Neural crest cell (in vitro differentiated cells): ENCODE results near the gene RTKN. TPM values are rescaled to one million over a fixed set of nuclear protein-coding genes. Genes with fewer than 3 reads are reported as not detected.
"Not testable (repeated sequence)": the region's sequence is repeated elsewhere in the genome, so short reads cannot be mapped to it uniquely, and the experiment has no call there.

Experiments used
- DNase-seq: peaks from one replicate; pipeline ENCODE4 v3.0.0; 2021; ENCODE audit warnings: low read depth, mixed read lengths, low spot score
- H3K27ac Mint-ChIP-seq: one replicate; pipeline ENCODE4 v1.8.0; 2021; ENCODE audit warnings: mild to moderate bottlenecking, mixed read lengths; ENCODE audit not compliant: unreplicated experiment
- H3K27me3 Mint-ChIP-seq: 2 replicates; pipeline ENCODE4 v1.8.0; 2021; ENCODE audit warnings: low read depth, mild to moderate bottlenecking, mixed read lengths
- H3K36me3 Mint-ChIP-seq: 2 replicates; pipeline ENCODE4 v1.8.0; 2021; ENCODE audit warnings: low read depth, mild to moderate bottlenecking, mixed read lengths
- H3K4me1 Mint-ChIP-seq: 2 replicates; pipeline ENCODE4 v1.8.0; 2021; ENCODE audit warnings: mixed read lengths
- H3K4me3 Mint-ChIP-seq: one replicate; pipeline ENCODE4 v1.8.0; 2021; ENCODE audit warnings: mild to moderate bottlenecking, mixed read lengths
- H3K9me3 Mint-ChIP-seq: 2 replicates; pipeline ENCODE4 v1.8.0; 2021; ENCODE audit warnings: mixed read lengths
- CTCF ChIP-seq: fragments of 200-600 bp; sonication (generic); conservative IDR thresholded peaks from 2 replicates; pipeline ENCODE4 v1.5.0; 2021; ENCODE audit warnings: antibody characterized with exemption, mild to moderate bottlenecking
- total RNA-seq: library from RNA; stranded (reverse); gene quantifications from 2 replicates; pipeline ENCODE4 v1.2.1, GENCODE V29; 2021

The RTKN gene
- total RNA-seq, 1 donor from 2014 or later: 62.0 TPM

GRCh38 chr2:74447230-74447999, 5.7 kb upstream of the RTKN start:
- TF ChIP-seq CTCF: no peak
- H3K36me3 Mint-ChIP-seq: no peaks in the 10 kb centered on the region
- DNase-seq: no peak
- no peak overlapping the region for H3K4me3 Mint-ChIP-seq
- no peak overlapping the region for H3K27ac Mint-ChIP-seq
- H3K27me3 Mint-ChIP-seq: peaks cover 35% of the 10 kb centered on the region
- no peaks in the 10 kb centered on the region for H3K9me3 Mint-ChIP-seq
- peaks cover under 1% of the 10 kb centered on the region for H3K4me1 Mint-ChIP-seq

- H3K4me1 Mint-ChIP-seq: peaks cover 14% of the 10 kb centered on the region
- H3K36me3 Mint-ChIP-seq: no peaks in the 10 kb centered on the region
- no peak for DNase-seq
- peaks cover 48% of the 10 kb centered on the region for H3K27me3 Mint-ChIP-seq
- H3K9me3 Mint-ChIP-seq: no peaks in the 10 kb centered on the region
- no peak overlapping the region for H3K4me3 Mint-ChIP-seq
- H3K27ac Mint-ChIP-seq: no peak overlapping the region
- no peak for TF ChIP-seq CTCF
Measured at GRCh38 chr2:74444498-74445318, 3.0 kb upstream of the RTKN start.

GRCh38 chr2:74442483-74443297, 953 bp upstream of the RTKN start:
- Mint-ChIP-seq H3K4me1 (peaks cover 35% of the 10 kb centered on the region), H3K27me3 (peaks cover 48% of the 10 kb centered on the region), H3K4me3 (peak overlapping the region; percentile 89), H3K27ac (peak overlapping the region; percentile 37)
- not testable (repeated sequence) for H3K36me3 Mint-ChIP-seq, DNase-seq, H3K9me3 Mint-ChIP-seq

GRCh38 chr2:74441170-74441689, 507 bp downstream of the RTKN start:
- peaks cover 45% of the 10 kb centered on the region for H3K4me1 Mint-ChIP-seq

More at GRCh38 chr2:74441170-74441689, 507 bp downstream of the RTKN start:
- peaks cover 4% of the 10 kb centered on the region for H3K36me3 Mint-ChIP-seq
- H3K4me3 Mint-ChIP-seq: peak overlapping the region; percentile 94
- no peaks in the 10 kb centered on the region for H3K9me3 Mint-ChIP-seq
- TF ChIP-seq CTCF: no peak
- H3K27me3 Mint-ChIP-seq: peaks cover 44% of the 10 kb centered on the region
- DNase-seq: no peak
- H3K27ac Mint-ChIP-seq: peak overlapping the region; percentile 89
